Naive thymus-derived CD4-positive, alpha-beta T cell (primary cell): ENCODE results near the gene MRPL32. TPM values are rescaled to one million over a fixed set of nuclear protein-coding genes. Genes with fewer than 3 reads are reported as not detected.

ENCODE experiments used
- ATAC-seq: fragments of 150-1000 bp; cut with Tn5 transposase; 2 replicates; pipeline ENCODE4 v1.10.0; 2021; ENCODE audit warnings: mild to moderate bottlenecking, moderate library complexity
- CTCF ChIA-PET: fragments of 350-600 bp; sonication (Branson Sonifier 250); formaldehyde crosslinking; loops from one replicate; lab custom pipeline; 2021; ENCODE audit warnings: antibody characterized with exemption; lab: Charles Lee
- POLR2A ChIA-PET: fragments of 350-600 bp; sonication (Branson Sonifier 250); formaldehyde crosslinking; loops from one replicate; lab custom pipeline; 2021; ENCODE audit warnings: antibody characterized with exemption, inconsistent platforms; lab: Charles Lee
- DNase-seq, 9 donors: peaks; one replicate each; pipeline versions ENCODE4 v3.0.0 to v3.0.0-alpha.2; 2020 to 2022; ENCODE audit warnings: mixed read lengths in 1 of 9
- H3K27ac ChIP-seq: one replicate; pipeline ENCODE4 v1.7.0; 2013; ENCODE audit warnings: mild to moderate bottlenecking, low read depth, low read length, moderate library complexity
- H3K27me3 ChIP-seq, 2 donors: one replicate each; pipeline ENCODE4 v1.7.0; 2013; ENCODE audit warnings: low read length in 2 of 2, mild to moderate bottlenecking in 2 of 2, moderate library complexity in 2 of 2; ENCODE audit not compliant: control insufficient read depth in 2 of 2, insufficient read depth in 2 of 2
- H3K36me3 ChIP-seq, 3 experiments: 1 replicate in 2 of 3; 2 replicates in 1 of 3; pipeline ENCODE4 v1.7.0; 2013; ENCODE audit warnings: low read length in 3 of 3, mild to moderate bottlenecking in 3 of 3, moderate library complexity in 1 of 3; ENCODE audit not compliant: insufficient read depth in 3 of 3, control insufficient read depth in 2 of 3
- H3K4me1 ChIP-seq, 2 donors: one replicate each; pipeline ENCODE4 v1.7.0; 2013; ENCODE audit warnings: low read length in 2 of 2, mild to moderate bottlenecking in 2 of 2, moderate library complexity in 1 of 2; ENCODE audit not compliant: control insufficient read depth in 2 of 2, insufficient read depth in 2 of 2
- H3K4me3 ChIP-seq: 2 replicates; pipeline ENCODE4 v1.7.0; 2013; ENCODE audit warnings: mild to moderate bottlenecking, low read length
- H3K9me3 ChIP-seq, 3 experiments: 1 replicate in 2 of 3; 2 replicates in 1 of 3; pipeline ENCODE4 v1.7.0; 2013; ENCODE audit warnings: low read length in 3 of 3; ENCODE audit not compliant: control insufficient read depth in 2 of 3
- H3K27ac Mint-ChIP-seq, 9 donors: one replicate each; pipeline ENCODE4 v1.8.0; 2020 to 2022; ENCODE audit warnings: mixed read lengths in 9 of 9, mild to moderate bottlenecking in 8 of 9, moderate library complexity in 5 of 9, inconsistent platforms in 2 of 9
- H3K27me3 Mint-ChIP-seq, 5 donors: one replicate each; pipeline ENCODE4 v1.8.0; 2021 to 2022; ENCODE audit warnings: mixed read lengths in 5 of 5, mild to moderate bottlenecking in 1 of 5
- H3K36me3 Mint-ChIP-seq, 5 donors: one replicate each; pipeline ENCODE4 v1.8.0; 2020 to 2022; ENCODE audit warnings: mixed read lengths in 5 of 5, mild to moderate bottlenecking in 3 of 5, inconsistent platforms in 1 of 5
- H3K4me1 Mint-ChIP-seq, 7 donors: one replicate each; pipeline ENCODE4 v1.8.0; 2020 to 2022; ENCODE audit warnings: mixed read lengths in 7 of 7, mild to moderate bottlenecking in 3 of 7, inconsistent platforms in 1 of 7
- H3K4me3 Mint-ChIP-seq, 10 donors: one replicate each; pipeline ENCODE4 v1.8.0; 2020 to 2022; ENCODE audit warnings: mild to moderate bottlenecking in 10 of 10, mixed read lengths in 10 of 10, moderate library complexity in 6 of 10, inconsistent platforms in 2 of 10
- H3K9me3 Mint-ChIP-seq, 11 donors: one replicate each; pipeline ENCODE4 v1.8.0; 2020 to 2022; ENCODE audit warnings: mixed read lengths in 11 of 11, mild to moderate bottlenecking in 4 of 11, inconsistent platforms in 1 of 11, moderate library complexity in 1 of 11
- intact Hi-C, 2 donors: fragments of 100-400 bp; cut with micrococcal nuclease; formaldehyde crosslinking; loops; one replicate each; pipeline ENCODE4 v1.15.1; 2023
- polyA plus RNA-seq, 2 donors: library from polyadenylated mRNA; unstranded; fragments of 300-500 nt; fragmentation: Illumina TruSeq; gene quantifications; one replicate each; pipeline ENCODE4 v1.2.3, GENCODE V29; 2021
- total RNA-seq, 6 experiments: library from RNA in 5 of 6; stranded (reverse) in 5 of 6; gene quantifications; 1 replicate in 5 of 6; 2 replicates in 1 of 6; pipeline ENCODE4 v1.2.3 and lab custom pipeline; 2021 to 2026

Gene MRPL32
- total and polyA plus RNA-seq, 7 experiments from 2014 or later = 27.7 to 58.2 (median 52.9) TPM

- DNase-seq = no peak
- CTCF ChIA-PET = no interaction called here
- no peaks in the 10 kb centered on the region for H3K27me3 ChIP-seq
- intact Hi-C loops = no loop called here
- H3K4me3 ChIP-seq = no peak overlapping the region
- H3K27ac Mint-ChIP-seq = no peak overlapping the region
- no peaks in the 10 kb centered on the region for H3K9me3 ChIP-seq
- no peak overlapping the region for H3K4me3 Mint-ChIP-seq
- POLR2A ChIA-PET = no interaction called here
- H3K36me3 Mint-ChIP-seq = peaks cover 14 to 62% (median 37%) of the 10 kb centered on the region in 5 donors
- peaks cover 7 to 84% (median 29%) of the 10 kb centered on the region in 3 experiments for H3K36me3 ChIP-seq
- no peak overlapping the region for H3K27ac ChIP-seq
- H3K27me3 Mint-ChIP-seq = no peaks in the 10 kb centered on the region
- peaks cover 0 to 36% (median 16%) of the 10 kb centered on the region in 7 donors for H3K4me1 Mint-ChIP-seq
- no peaks in the 10 kb centered on the region for H3K4me1 ChIP-seq
- ATAC-seq = no peak
- no peaks in the 10 kb centered on the region for H3K9me3 Mint-ChIP-seq
These were observed 10.0 kb upstream of the MRPL32 start for GRCh38 chr7:42922017-42922753.

DNA sequence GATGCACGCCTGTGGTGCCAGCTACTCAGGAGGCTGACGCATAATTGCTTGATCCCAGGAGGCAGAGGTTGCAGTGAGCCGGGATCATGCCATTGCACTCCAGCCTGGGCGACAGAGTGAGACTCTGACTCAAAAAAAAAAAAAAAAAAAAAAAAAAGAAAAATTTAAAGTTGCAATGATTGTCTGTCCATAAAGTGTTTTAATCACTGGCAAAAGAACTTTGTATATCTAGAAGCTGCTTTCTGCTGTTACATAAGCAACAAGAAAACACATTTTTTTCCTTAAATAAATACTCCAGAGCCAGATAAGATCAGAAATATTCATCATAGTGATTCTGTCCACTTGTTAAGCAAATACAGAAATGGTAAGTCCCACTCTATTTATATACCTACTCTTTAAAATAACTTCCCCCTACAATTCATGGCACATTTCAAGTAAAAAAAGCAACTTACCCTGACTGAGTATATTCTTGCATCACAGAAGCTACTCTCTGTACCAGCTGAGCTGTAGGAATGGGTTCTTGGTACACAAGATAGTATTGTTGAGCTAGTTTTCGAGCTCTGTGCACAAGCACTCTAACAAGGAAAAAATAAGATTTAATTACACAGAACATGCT lies 7.8 kb upstream of the MRPL32 start:
- DNase-seq = no peak
- H3K4me3 ChIP-seq = no peak overlapping the region
- peaks cover 7 to 70% (median 29%) of the 10 kb centered on the region in 3 experiments for H3K36me3 ChIP-seq
- H3K27ac ChIP-seq = no peak overlapping the region
- H3K27ac Mint-ChIP-seq = peak overlapping the region in 4 of 9 donors; percentile 5 to 44 (median 19)
- H3K4me1 ChIP-seq = peaks cover 0 to 15% of the 10 kb centered on the region in 2 donors
- ATAC-seq = no peak
- intact Hi-C loops = no loop called here
- ChIA-PET CTCF (interaction anchor here (0.6 to 0.7 kb wide), 3 partner anchors 11 to 112 kb away, joined by 3 read pairs; no protein-coding TSS in a partner anchor), POLR2A (interaction anchor here (1.1 to 1.3 kb wide), 2 partner anchors 11 to 12 kb away, joined by 3 to 8 read pairs; partner anchors contain the start of gene C7orf25)
- no peaks in the 10 kb centered on the region for H3K9me3 Mint-ChIP-seq
- H3K36me3 Mint-ChIP-seq = peaks cover 12 to 53% (median 34%) of the 10 kb centered on the region in 5 donors
- H3K4me3 Mint-ChIP-seq = no peak overlapping the region
- no peaks in the 10 kb centered on the region for H3K27me3 Mint-ChIP-seq
- H3K4me1 Mint-ChIP-seq = peaks cover 18 to 49% (median 34%) of the 10 kb centered on the region in 7 donors
- no peaks in the 10 kb centered on the region for H3K9me3 ChIP-seq
- no peaks in the 10 kb centered on the region for H3K27me3 ChIP-seq

- Mint-ChIP-seq H3K4me1 (peaks cover 25 to 59% (median 46%) of the 10 kb centered on the region in 7 donors), H3K36me3 (peaks cover 8 to 40% (median 26%) of the 10 kb centered on the region in 5 donors), H3K27ac (peak overlapping the region in 1 of 9 donors; percentile 25), H3K9me3 (no peaks in the 10 kb centered on the region), H3K4me3 (no peak overlapping the region), H3K27me3 (no peaks in the 10 kb centered on the region)
- no peaks in the 10 kb centered on the region for H3K9me3 ChIP-seq
- H3K36me3 ChIP-seq = peaks cover 7 to 58% (median 23%) of the 10 kb centered on the region in 3 experiments
- H3K27ac ChIP-seq = no peak overlapping the region
- POLR2A ChIA-PET = interaction anchor here (1.3 kb wide), 1 partner anchor 13 kb away, joined by 3 read pairs; the partner anchor contains the start of gene C7orf25
- ATAC-seq (no peak), DNase-seq (no peak)
- CTCF ChIA-PET = no interaction called here
- no peaks in the 10 kb centered on the region for H3K27me3 ChIP-seq
- peaks cover 11 to 28% of the 10 kb centered on the region in 2 donors for H3K4me1 ChIP-seq
- no peak overlapping the region for H3K4me3 ChIP-seq
- intact Hi-C loops = no loop called here
These were observed 6.5 kb upstream of the MRPL32 start for GRCh38 chr7:42925630-42926029.

DNA sequence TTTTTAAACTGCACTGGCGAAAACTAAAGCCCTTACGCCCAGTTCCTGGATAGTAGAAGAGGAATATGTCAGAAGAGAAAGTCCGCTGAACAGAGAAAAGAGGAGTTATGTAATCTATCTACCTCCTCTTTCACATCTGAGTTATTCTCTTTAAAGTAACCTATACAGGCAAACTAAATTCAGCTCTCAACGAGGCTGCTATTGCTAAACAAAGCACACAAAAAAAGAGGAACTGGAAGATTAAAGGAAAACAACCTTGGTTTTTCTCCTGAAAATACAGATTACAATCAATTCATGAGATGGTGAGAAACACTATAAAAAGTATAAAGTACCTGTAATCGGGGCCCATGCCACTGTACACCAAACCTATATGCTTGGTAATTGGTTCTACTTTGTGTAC lies 6.0 kb upstream of the MRPL32 start:
- POLR2A ChIA-PET = interaction anchor here (1.0 kb wide), 1 partner anchor 37 kb away, joined by 4 read pairs; no protein-coding TSS in a partner anchor

GRCh38 chr7:42928754-42929153 lies 3.4 kb upstream of the MRPL32 start:
- H3K27me3 ChIP-seq = no peaks in the 10 kb centered on the region
- H3K27ac Mint-ChIP-seq = peak overlapping the region in 3 of 9 donors; percentile 5 to 37 (median 11)

More for the DNA sequence above, 6.0 kb upstream of the MRPL32 start:
- no peak overlapping the region for H3K27ac Mint-ChIP-seq
- no peak overlapping the region for H3K4me3 ChIP-seq
- no peak overlapping the region for H3K4me3 Mint-ChIP-seq
- H3K9me3 ChIP-seq = no peaks in the 10 kb centered on the region
- H3K36me3 Mint-ChIP-seq = peaks cover 8 to 34% (median 22%) of the 10 kb centered on the region in 5 donors
- peaks cover 13 to 32% of the 10 kb centered on the region in 2 donors for H3K4me1 ChIP-seq
- CTCF ChIA-PET = interaction anchor here (0.7 kb wide), 1 partner anchor 11 kb away, joined by 3 read pairs; no protein-coding TSS in a partner anchor
- peaks cover 25 to 60% (median 52%) of the 10 kb centered on the region in 7 donors for H3K4me1 Mint-ChIP-seq
- H3K27me3 Mint-ChIP-seq = no peaks in the 10 kb centered on the region
- ATAC-seq (no peak), DNase-seq (no peak)
- no peak overlapping the region for H3K27ac ChIP-seq
- peaks cover 7 to 53% (median 20%) of the 10 kb centered on the region in 3 experiments for H3K36me3 ChIP-seq
- no peaks in the 10 kb centered on the region for H3K27me3 ChIP-seq
- intact Hi-C loops = no loop called here
- no peaks in the 10 kb centered on the region for H3K9me3 Mint-ChIP-seq

DNA sequence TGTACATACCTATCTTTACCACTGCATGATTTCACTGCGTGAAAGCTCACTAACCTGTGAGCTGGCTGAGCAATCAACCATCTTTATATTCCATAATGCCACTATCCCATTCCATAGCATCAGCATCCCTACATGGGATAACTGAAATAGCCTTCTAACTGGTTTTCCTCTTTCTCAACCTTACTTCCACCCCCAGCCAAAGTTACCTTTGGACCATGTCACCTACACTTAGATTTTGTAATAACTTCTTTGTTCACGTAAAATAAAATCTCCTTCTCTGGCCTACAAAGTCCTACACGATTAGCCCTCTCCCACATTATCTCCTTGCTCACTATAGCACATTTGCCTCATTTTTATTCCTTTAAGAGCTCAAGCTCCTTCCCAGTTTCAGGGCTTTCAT lies 2.7 kb upstream of the MRPL32 start:
- Mint-ChIP-seq H3K4me1 (peaks cover 32 to 78% (median 69%) of the 10 kb centered on the region in 7 donors), H3K27ac (peak overlapping the region in 8 of 9 donors; percentile 1 to 76 (median 20)), H3K27me3 (no peaks in the 10 kb centered on the region), H3K36me3 (peaks cover 5 to 18% (median 8%) of the 10 kb centered on the region in 5 donors), H3K9me3 (no peaks in the 10 kb centered on the region), H3K4me3 (peak overlapping the region in 9 of 10 donors; percentile 9 to 95 (median 50))
- CTCF ChIA-PET = interaction anchor here (1.0 kb wide), 1 partner anchor 653 kb away, joined by 3 read pairs; no protein-coding TSS in a partner anchor
- ATAC-seq (no peak), DNase-seq (no peak)
- intact Hi-C loops = no loop called here
- H3K4me1 ChIP-seq = peaks cover 24 to 47% of the 10 kb centered on the region in 2 donors
- peaks cover 7 to 32% (median 10%) of the 10 kb centered on the region in 3 experiments for H3K36me3 ChIP-seq
- no peaks in the 10 kb centered on the region for H3K9me3 ChIP-seq
- no peak overlapping the region for H3K27ac ChIP-seq
- H3K4me3 ChIP-seq = no peak overlapping the region
- POLR2A ChIA-PET = interaction anchor here (1.5 to 4.4 kb wide), 4 partner anchors 12 to 20 kb away, joined by 5 to 20 read pairs (median 6); partner anchors contain the start of gene C7orf25
- no peaks in the 10 kb centered on the region for H3K27me3 ChIP-seq

More at GRCh38 chr7:42928754-42929153, 3.4 kb upstream of the MRPL32 start:
- Mint-ChIP-seq H3K4me3 (peak overlapping the region in 7 of 10 donors; percentile 0 to 52 (median 19)), H3K36me3 (peaks cover 7 to 18% (median 9%) of the 10 kb centered on the region in 5 donors), H3K27me3 (no peaks in the 10 kb centered on the region), H3K9me3 (no peaks in the 10 kb centered on the region), H3K4me1 (peaks cover 32 to 73% (median 64%) of the 10 kb centered on the region in 7 donors)
- CTCF ChIA-PET = no interaction called here
- Histone ChIP-seq H3K36me3 (peaks cover 7 to 39% (median 10%) of the 10 kb centered on the region in 3 experiments), H3K9me3 (no peaks in the 10 kb centered on the region), H3K4me3 (no peak overlapping the region), H3K27ac (no peak overlapping the region), H3K4me1 (peaks cover 22 to 41% of the 10 kb centered on the region in 2 donors)
- ATAC-seq (no peak), DNase-seq (no peak)
- intact Hi-C loops = no loop called here
- POLR2A ChIA-PET = interaction anchor here (0.8 to 2.0 kb wide), 4 partner anchors 11 to 16 kb away, joined by 3 to 7 read pairs (median 5); partner anchors contain the start of gene C7orf25
